HCT116 (cell line): Measurements from ENCODE around the gene GRM4. TPM values are rescaled to one million over a fixed set of nuclear protein-coding genes. Genes with fewer than 3 reads are reported as not detected.

ENCODE experiments used
- ATAC-seq: fragments of 200-7000 bp; cut with Tn5 transposase; 2 replicates; pipeline ENCODE4 v1.9.1; 2020; ENCODE audit warnings: mild to moderate bottlenecking, moderate library complexity
- BruUV-seq: library from RNA; stranded (reverse); fragments of 400-500 nt; replicated peaks from 2 replicates; lab custom pipeline; 2021; lab: Mats Ljungman, UMichigan
- CTCF ChIA-PET: fragments of 300-600 bp; sonication (Branson Sonifier 250); formaldehyde crosslinking; loops from one replicate; lab custom pipeline; 2021; ENCODE audit warnings: antibody characterized with exemption; lab: Charles Lee
- POLR2A ChIA-PET: fragments of 300-600, 350-600 bp; sonication (Branson Sonifier 250); formaldehyde crosslinking; loops from one replicate; lab custom pipeline; 2021; ENCODE audit warnings: antibody characterized with exemption; lab: Charles Lee
- RAD21 ChIA-PET, 2 experiments: fragments of 300-600 bp; sonication (Branson Sonifier 250); formaldehyde crosslinking; loops; one replicate each; lab custom pipeline; 2023; ENCODE audit warnings: low total read pairs in 2 of 2; ENCODE audit not compliant: uncharacterized antibody in 2 of 2, unreplicated experiment in 2 of 2, low non-redundant PET in 1 of 2; lab: Charles Lee
- DNase-seq: peaks from one replicate; pipeline ENCODE4 v3.0.0-alpha.2; 2010; ENCODE audit warnings: low read depth, low spot score
- H2AFZ ChIP-seq: fragments of 200-600 bp; shearing (Covaris generic), sonication (generic); 2 replicates; pipeline ENCODE4 v1.6.1; 2017; ENCODE audit warnings: low read depth, mixed run types, mixed read lengths, antibody characterized with exemption, low read length; ENCODE audit not compliant: poor library complexity, severe bottlenecking
- H3K27ac ChIP-seq: 2 replicates; pipeline ENCODE4 v1.5.1; 2012; ENCODE audit warnings: low read depth, low read length
- H3K27me3 ChIP-seq: fragments of 200-600 bp; sonication (generic); 2 replicates; pipeline ENCODE4 v1.6.1; 2016; ENCODE audit warnings: mixed run types, low read length, mixed read lengths; ENCODE audit not compliant: insufficient read depth
- H3K36me3 ChIP-seq, 2 experiments: fragments of 200-500 bp in 1 of 2; fragments of 200-600 bp in 1 of 2; sonication (Bioruptor generic) in 1 of 2; sonication (generic) in 1 of 2; 2 replicates each; pipeline versions ENCODE4 v1.5.1 to v1.6.1; 2014 to 2016; ENCODE audit warnings: low read length in 2 of 2, inconsistent platforms in 1 of 2, mixed read lengths in 1 of 2, mixed run types in 1 of 2; ENCODE audit not compliant: insufficient read depth in 2 of 2, control insufficient read depth in 1 of 2
- H3K4me1 ChIP-seq, 2 experiments: fragments of 200-600 bp in 1 of 2; sonication (generic) in 1 of 2; 2 replicates each; pipeline versions ENCODE4 v1.5.1 to v1.6.1; 2012 to 2017; ENCODE audit warnings: low read length in 2 of 2, inconsistent platforms in 1 of 2, mild to moderate bottlenecking in 1 of 2, mixed read lengths in 1 of 2, mixed run types in 1 of 2, moderate library complexity in 1 of 2; ENCODE audit not compliant: insufficient read depth in 2 of 2, control insufficient read depth in 1 of 2
- H3K4me2 ChIP-seq: fragments of 200-600 bp; sonication (generic); 2 replicates; pipeline ENCODE4 v1.6.1; 2017; ENCODE audit warnings: mixed run types, low read length, mixed read lengths
- H3K4me3 ChIP-seq, 2 experiments: fragments of 200-600 bp in 1 of 2; sonication (generic) in 1 of 2; replicated peaks in 1 of 2; 2 replicates each; pipeline ENCODE4 v1.5.1; 2011 to 2016; ENCODE audit warnings: low read length in 2 of 2, control low read depth in 1 of 2, low read depth in 1 of 2, mild to moderate bottlenecking in 1 of 2, mixed read lengths in 1 of 2, mixed run types in 1 of 2
- H3K79me2 ChIP-seq: fragments of 200-600 bp; sonication (generic); 2 replicates; pipeline ENCODE4 v1.6.1; 2017; ENCODE audit warnings: mild to moderate bottlenecking, mixed run types, low read length, moderate library complexity, mixed read lengths; ENCODE audit not compliant: insufficient read depth
- H3K9ac ChIP-seq: fragments of 200-600 bp; sonication (generic); 2 replicates; pipeline ENCODE4 v1.6.1; 2016; ENCODE audit warnings: low read length, mixed read lengths
- H3K9me2 ChIP-seq: fragments of 200-600 bp; sonication (generic), shearing (Covaris generic); 2 replicates; pipeline ENCODE4 v1.6.1; 2017; ENCODE audit warnings: mixed run types, mild to moderate bottlenecking, moderate library complexity; ENCODE audit not compliant: insufficient read depth
- H3K9me3 ChIP-seq, 2 experiments: fragments of 200-500 bp in 1 of 2; fragments of 200-600 bp in 1 of 2; sonication (Bioruptor generic) in 1 of 2; sonication (generic) in 1 of 2; 2 replicates each; pipeline ENCODE4 v1.6.1; 2014 to 2017; ENCODE audit warnings: low read length in 2 of 2, mixed read lengths in 2 of 2, inconsistent platforms in 1 of 2, low read depth in 1 of 2, mild to moderate bottlenecking in 1 of 2, mixed run types in 1 of 2, moderate library complexity in 1 of 2; ENCODE audit not compliant: control insufficient read depth in 1 of 2, insufficient read depth in 1 of 2
- H4K20me1 ChIP-seq: fragments of 200-600 bp; sonication (generic), shearing (Covaris generic); 2 replicates; pipeline ENCODE4 v1.6.1; 2017; ENCODE audit warnings: mixed run types, mild to moderate bottlenecking, moderate library complexity; ENCODE audit not compliant: insufficient read depth
- ATF3 ChIP-seq: IDR thresholded peaks from 2 replicates; pipeline ENCODE4 v1.6.1; 2012
- CBX3 ChIP-seq: IDR thresholded peaks from 2 replicates; pipeline ENCODE4 v1.6.1; 2012; ENCODE audit warnings: low read depth
- CEBPB ChIP-seq: IDR thresholded peaks from 2 replicates; pipeline ENCODE4 v1.6.1; 2012; ENCODE audit warnings: low read depth
- CTCF ChIP-seq, 3 experiments: fragments of 200-600 bp in 1 of 3; sonication (generic) in 1 of 3; IDR thresholded peaks in 2 of 3; conservative IDR thresholded peaks in 1 of 3; 2 replicates each; pipeline ENCODE4 v1.5.1; 2012 to 2017; ENCODE audit warnings: low read depth in 2 of 3, low read length in 2 of 3, antibody characterized with exemption in 1 of 3, borderline replicate concordance in 1 of 3, control low read depth in 1 of 3, mild to moderate bottlenecking in 1 of 3, mixed read lengths in 1 of 3, mixed run types in 1 of 3, moderate library complexity in 1 of 3; ENCODE audit not compliant: insufficient read depth in 1 of 3
- EGR1 ChIP-seq: IDR thresholded peaks from 2 replicates; pipeline ENCODE4 v1.6.1; 2012; ENCODE audit warnings: low read depth
- ELF1 ChIP-seq: IDR thresholded peaks from 2 replicates; pipeline ENCODE4 v1.6.1; 2012; ENCODE audit warnings: low read depth, borderline replicate concordance
- EZH2 ChIP-seq: fragments of 200-600 bp; sonication (generic); IDR thresholded peaks from 2 replicates; pipeline ENCODE4 v1.6.1; 2017; ENCODE audit warnings: antibody characterized with exemption, mixed run types
- JUND ChIP-seq: IDR thresholded peaks from 2 replicates; pipeline ENCODE4 v1.6.1; 2012
- MAX ChIP-seq: IDR thresholded peaks from 2 replicates; pipeline ENCODE4 v1.6.1; 2012
- POLR2A ChIP-seq: IDR thresholded peaks from 2 replicates; pipeline ENCODE4 v1.7.0; 2011; ENCODE audit warnings: borderline replicate concordance; ENCODE audit not compliant: insufficient read depth, insufficient read length; ENCODE audit errors: extremely low read depth
- POLR2AphosphoS5 ChIP-seq: IDR thresholded peaks from 2 replicates; pipeline ENCODE4 v1.6.1; 2011; ENCODE audit warnings: mild to moderate bottlenecking, low read depth, low read length, moderate library complexity
- REST ChIP-seq: IDR thresholded peaks from 2 replicates; pipeline ENCODE4 v1.6.1; 2012; ENCODE audit warnings: low read depth
- SIN3A ChIP-seq: IDR thresholded peaks from 2 replicates; pipeline ENCODE4 v1.6.1; 2012; ENCODE audit warnings: low read depth
- SP1 ChIP-seq: IDR thresholded peaks from 2 replicates; pipeline ENCODE4 v1.6.1; 2012; ENCODE audit warnings: low read depth
- SRF ChIP-seq: IDR thresholded peaks from 2 replicates; pipeline ENCODE4 v1.6.1; 2012; ENCODE audit warnings: low read depth
- TCF7L2 ChIP-seq: IDR thresholded peaks from 2 replicates; pipeline ENCODE4 v1.7.0; 2011; ENCODE audit warnings: borderline replicate concordance, inconsistent platforms; ENCODE audit not compliant: insufficient read depth, insufficient read length; ENCODE audit errors: extremely low read depth
- ZBTB33 ChIP-seq: IDR thresholded peaks from 2 replicates; pipeline ENCODE4 v1.6.1; 2011; ENCODE audit warnings: mild to moderate bottlenecking, low read length, moderate library complexity; ENCODE audit not compliant: insufficient replicate concordance; ENCODE audit errors: extremely low read depth
- ZNF274 ChIP-seq: fragments of 200-500 bp; sonication (Bioruptor generic); IDR thresholded peaks from 2 replicates; pipeline ENCODE4 v1.6.1; 2014; ENCODE audit warnings: mild to moderate bottlenecking, low read depth, low read length, inconsistent platforms
- intact Hi-C: fragments of 100-400 bp; cut with micrococcal nuclease; formaldehyde crosslinking; loops from 2 replicates; pipeline ENCODE4 v1.10.0; 2022
- total RNA-seq: library from RNA; stranded (reverse); gene quantifications from one replicate; pipeline ENCODE4 v1.2.1, GENCODE V29; 2021; ENCODE audit not compliant: unreplicated experiment

Gene GRM4
- total RNA-seq, 1 experiment from 2014 or later, result 2.6 TPM

GRCh38 chr6:33995309-33996119 lies 150.4 kb downstream of the GRM4 start:
- peak; percentile 17; the same call in 1 of the 2 replicates for ATAC-seq
- no peaks in the 10 kb centered on the region for H3K27me3 ChIP-seq
- H3K79me2 ChIP-seq, result no peaks in the 10 kb centered on the region
- intact Hi-C loops, result no loop called here
- POLR2A ChIA-PET, result no interaction called here
- H4K20me1 ChIP-seq, result no peaks in the 10 kb centered on the region
- no peak for DNase-seq
- no peaks in the 10 kb centered on the region for H3K9me3 ChIP-seq
- H3K4me2 ChIP-seq, result no peak overlapping the region
- CTCF ChIA-PET, result interaction anchor here (0.9 kb wide), 1 partner anchor 28 kb away, joined by 3 read pairs; no protein-coding TSS in a partner anchor
- no peak for TF ChIP-seq CBX3
- no peak for TF ChIP-seq SP1
- no peak for TF ChIP-seq SRF
- TF ChIP-seq JUND, result no peak
- no peak for TF ChIP-seq REST
- no peak for TF ChIP-seq ZBTB33
- TF ChIP-seq ZNF274, result no peak
- no peak for TF ChIP-seq SIN3A
- TF ChIP-seq CTCF (IDR thresholded peaks at IDR 0.05 in 2 of 3, conservative IDR thresholded peaks at IDR 0.05 in 1 of 3; ENCODE audit: borderline replicate concordance in 1 of 3, insufficient read depth in 1 of 3, low read depth in 2 of 3, low read length in 2 of 3), result no peak
- TF ChIP-seq POLR2A, result no peak
- TF ChIP-seq ATF3, result no peak
- TF ChIP-seq EGR1, result no peak
- no peak for TF ChIP-seq EZH2
- TF ChIP-seq MAX, result no peak
- no peak for TF ChIP-seq CEBPB
- no peak for TF ChIP-seq TCF7L2
- TF ChIP-seq ELF1, result no peak
- TF ChIP-seq POLR2AphosphoS5, result no peak
- H2AFZ ChIP-seq, result no peak overlapping the region
- RAD21 ChIA-PET, result no interaction called here
- H3K27ac ChIP-seq, result no peak overlapping the region
- no peaks in the 10 kb centered on the region for H3K36me3 ChIP-seq
- BruUV-seq, result no TSS peak
- H3K9ac ChIP-seq, result no peak overlapping the region
- H3K4me3 ChIP-seq, result no peak overlapping the region
- H3K9me2 ChIP-seq, result no peaks in the 10 kb centered on the region
- H3K4me1 ChIP-seq, result no peaks in the 10 kb centered on the region
